ENCODE measurements around the gene ATP2C2. TPM values are rescaled to one million over a fixed set of nuclear protein-coding genes. Genes with fewer than 3 reads are reported as not detected.

Gene ATP2C2
- total RNA-seq, 2 experiments from 2014 or later: not detected

DNA sequence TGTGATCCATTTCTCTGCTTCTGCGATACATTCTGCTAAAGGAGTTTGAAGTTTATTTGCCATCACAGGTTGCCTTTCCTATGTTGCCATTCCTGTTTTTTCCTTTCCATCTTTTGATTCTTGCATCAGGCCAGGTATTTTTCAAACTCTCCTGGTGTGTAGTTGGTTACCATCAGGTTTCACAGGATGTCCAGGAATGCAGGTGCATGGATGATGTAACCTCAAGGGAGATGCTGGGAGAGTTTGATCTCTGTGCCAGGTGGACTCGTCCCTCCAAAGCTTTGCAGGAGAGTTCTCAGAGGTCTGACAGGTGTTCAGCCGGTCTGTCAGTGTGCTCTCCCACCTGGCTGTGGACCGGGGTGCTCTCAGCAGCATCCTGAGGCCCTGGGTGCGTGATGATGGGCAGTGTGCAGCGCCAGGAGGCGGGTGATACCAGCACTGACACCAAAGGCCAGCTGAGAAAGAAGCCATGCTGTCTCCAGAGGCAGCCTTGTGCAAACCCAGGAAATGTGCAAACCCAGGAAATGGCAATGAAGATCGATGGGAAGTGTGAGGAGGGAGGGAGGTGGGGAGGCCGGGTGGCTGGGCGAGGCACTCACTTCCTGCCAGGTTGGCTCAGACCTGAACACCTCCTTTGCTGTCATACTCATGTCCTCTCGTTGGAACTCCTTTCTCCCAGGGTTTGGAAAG lies 1.7 kb downstream of the ATP2C2 start:
- H3K4me1 ChIP-seq (ENCODE audit: insufficient read depth, low read length): peaks cover 13% of the 10 kb centered on the region
- Mint-ChIP-seq H3K27me3 (peaks cover 76% of the 10 kb centered on the region), H3K9me3 (no peaks in the 10 kb centered on the region), H3K27ac (no peak overlapping the region), H3K36me3 (ENCODE audit: low read depth) (no peaks in the 10 kb centered on the region), H3K4me1 (ENCODE audit: low read depth) (peaks cover 9% of the 10 kb centered on the region), H3K4me3 (no peak overlapping the region)
- TF ChIP-seq CTCF (IDR thresholded peaks at IDR 0.05): no peak
- ATAC-seq (ENCODE audit: poor library complexity) (no peak), DNase-seq (no peak)
- H3K36me3 ChIP-seq (ENCODE audit: insufficient read depth, low read length): no peaks in the 10 kb centered on the region
- no peak overlapping the region for H3K4me3 ChIP-seq (ENCODE audit: low read length)
- peaks cover 48 to 53% of the 10 kb centered on the region in 2 experiments for H3K27me3 ChIP-seq (ENCODE audit: control insufficient read depth in 1 of 2, insufficient read depth in 2 of 2, low read length in 2 of 2)
- CTCF ChIA-PET: no interaction called here
- H3K27ac ChIP-seq (ENCODE audit: low read depth in 1 of 2, low read length in 2 of 2): no peak overlapping the region
- POLR2A ChIA-PET: no interaction called here
- H3K9me3 ChIP-seq (ENCODE audit: control insufficient read depth in 1 of 2, insufficient read depth in 1 of 2, low read length in 2 of 2): peaks cover 0 to 10% of the 10 kb centered on the region in 2 experiments
- intact Hi-C loops (cut with DNase I, micrococcal nuclease): no loop called here

- Mint-ChIP-seq H3K9me3 (no peaks in the 10 kb centered on the region), H3K4me1 (ENCODE audit: low read depth) (peaks cover 9% of the 10 kb centered on the region), H3K27ac (no peak overlapping the region), H3K4me3 (no peak overlapping the region), H3K36me3 (ENCODE audit: low read depth) (no peaks in the 10 kb centered on the region), H3K27me3 (peaks cover 82% of the 10 kb centered on the region)
- H3K9me3 ChIP-seq (ENCODE audit: control insufficient read depth in 1 of 2, insufficient read depth in 1 of 2, low read length in 2 of 2): peaks cover 0 to 10% of the 10 kb centered on the region in 2 experiments
- DNase-seq (no peak), ATAC-seq (ENCODE audit: poor library complexity) (no peak)
- TF ChIP-seq CTCF (IDR thresholded peaks at IDR 0.05): no peak
- H3K27ac ChIP-seq (ENCODE audit: low read depth in 1 of 2, low read length in 2 of 2): no peak overlapping the region
- H3K4me1 ChIP-seq (ENCODE audit: insufficient read depth, low read length): peaks cover 13% of the 10 kb centered on the region
- peaks cover 46 to 49% of the 10 kb centered on the region in 2 experiments for H3K27me3 ChIP-seq (ENCODE audit: control insufficient read depth in 1 of 2, insufficient read depth in 2 of 2, low read length in 2 of 2)
- H3K4me3 ChIP-seq (ENCODE audit: low read length): no peak overlapping the region
- intact Hi-C loops (cut with DNase I, micrococcal nuclease): no loop called here
- POLR2A ChIA-PET: no interaction called here
- CTCF ChIA-PET: no interaction called here
- no peaks in the 10 kb centered on the region for H3K36me3 ChIP-seq (ENCODE audit: insufficient read depth, low read length)
Measured at GRCh38 chr16:84370723-84371552, 2.6 kb downstream of the ATP2C2 start.

- peaks cover 43 to 45% of the 10 kb centered on the region in 2 experiments for H3K27me3 ChIP-seq (ENCODE audit: control insufficient read depth in 1 of 2, insufficient read depth in 2 of 2, low read length in 2 of 2)
- no peak for ATAC-seq (ENCODE audit: poor library complexity)
Measured at GRCh38 chr16:84371553-84371865, 3.2 kb downstream of the ATP2C2 start.

More at GRCh38 chr16:84371553-84371865, 3.2 kb downstream of the ATP2C2 start:
- Mint-ChIP-seq H3K9me3 (no peaks in the 10 kb centered on the region), H3K4me3 (no peak overlapping the region), H3K27ac (no peak overlapping the region), H3K36me3 (ENCODE audit: low read depth) (no peaks in the 10 kb centered on the region), H3K4me1 (ENCODE audit: low read depth) (peaks cover 9% of the 10 kb centered on the region), H3K27me3 (peaks cover 81% of the 10 kb centered on the region)
- POLR2A ChIA-PET: no interaction called here
- H3K4me3 ChIP-seq (ENCODE audit: low read length): no peak overlapping the region
- intact Hi-C loops (cut with DNase I, micrococcal nuclease): no loop called here
- TF ChIP-seq CTCF (IDR thresholded peaks at IDR 0.05): no peak
- no peak overlapping the region for H3K27ac ChIP-seq (ENCODE audit: low read depth in 1 of 2, low read length in 2 of 2)
- no peak for DNase-seq
- no peaks in the 10 kb centered on the region for H3K36me3 ChIP-seq (ENCODE audit: insufficient read depth, low read length)
- H3K9me3 ChIP-seq (ENCODE audit: control insufficient read depth in 1 of 2, insufficient read depth in 1 of 2, low read length in 2 of 2): peaks cover 0 to 10% of the 10 kb centered on the region in 2 experiments
- CTCF ChIA-PET: no interaction called here
- peaks cover 13% of the 10 kb centered on the region for H3K4me1 ChIP-seq (ENCODE audit: insufficient read depth, low read length)

All from CD4-positive, alpha-beta T cell (primary cell).